Astrocyte (in vitro differentiated cells and primary cell): ENCODE results near the gene SHTN1.

Experiments
- CTCF ChIP-seq: IDR thresholded peaks from 2 replicates; pipeline ENCODE4 v1.5.1; 2011; ENCODE audit warnings: low read depth, mild to moderate bottlenecking, inconsistent platforms, low read length, moderate library complexity; ENCODE audit not compliant: insufficient read depth
- EZH2 ChIP-seq: IDR thresholded peaks from 2 replicates; pipeline ENCODE4 v1.6.1; 2012; ENCODE audit warnings: mild to moderate bottlenecking, low read length, inconsistent platforms; ENCODE audit not compliant: insufficient read depth

- TF ChIP-seq EZH2 (no peak), CTCF (no peak)
Measured at GRCh38 chr10:117053482-117053881, 48.5 kb upstream of the SHTN1 start.
